SU-DHL-6 (cell line): Measurements from ENCODE around the gene ACVRL1.

Experiments
- H2AFZ ChIP-seq: fragments of 200-600 bp; sonication (generic); 2 replicates; pipeline ENCODE4 v1.6.1; 2014; ENCODE audit warnings: low read depth, mild to moderate bottlenecking, moderate library complexity, mixed read lengths, antibody characterized with exemption, low read length; ENCODE audit not compliant: severe bottlenecking
- H3F3A ChIP-seq: fragments of 200-600 bp; shearing (Covaris generic); 2 replicates; pipeline ENCODE4 v1.6.0; 2016; ENCODE audit warnings: antibody characterized with exemption, mild to moderate bottlenecking; ENCODE audit not compliant: insufficient read depth
- H3K27ac ChIP-seq: fragments of 200-600 bp; sonication (generic); 2 replicates; pipeline ENCODE4 v1.5.1; 2016; ENCODE audit warnings: low read depth, mild to moderate bottlenecking, low read length, moderate library complexity, mixed read lengths
- H3K27me3 ChIP-seq: fragments of 200-600 bp; sonication (generic), shearing (Covaris generic); 2 replicates; pipeline ENCODE4 v1.6.0; 2014; ENCODE audit warnings: mild to moderate bottlenecking, low read length
- H3K36me3 ChIP-seq: fragments of 200-600 bp; sonication (generic); 2 replicates; pipeline ENCODE4 v1.6.1; 2014; ENCODE audit warnings: mild to moderate bottlenecking, low read length, mixed read lengths
- H3K4me2 ChIP-seq: fragments of 300-600, 200-600 bp; shearing (Covaris generic), sonication (generic); 2 replicates; pipeline ENCODE4 v1.6.0; 2014; ENCODE audit warnings: low read length, low read depth, mild to moderate bottlenecking; ENCODE audit not compliant: poor library complexity, severe bottlenecking
- H3K4me3 ChIP-seq: fragments of 200-600 bp; sonication (generic); 2 replicates; pipeline ENCODE4 v1.5.1; 2014; ENCODE audit warnings: antibody characterized with exemption, low read length, mild to moderate bottlenecking, mixed read lengths; ENCODE audit not compliant: insufficient read depth, poor library complexity, severe bottlenecking
- H3K79me2 ChIP-seq: fragments of 200-600 bp; sonication (generic); 2 replicates; pipeline ENCODE4 v1.6.1; 2014; ENCODE audit warnings: mild to moderate bottlenecking, low read length, moderate library complexity; ENCODE audit not compliant: insufficient read depth
- H3K9ac ChIP-seq: fragments of 200-600 bp; sonication (generic); 2 replicates; pipeline ENCODE4 v1.7.0; 2014; ENCODE audit warnings: mild to moderate bottlenecking, low read length
- H3K9me2 ChIP-seq: fragments of 200-600 bp; sonication (generic); replicated peaks from 2 replicates; pipeline ENCODE4 v1.6.1; 2014; ENCODE audit warnings: low read length; ENCODE audit not compliant: insufficient read depth
- H3K9me3 ChIP-seq: fragments of 200-600 bp; sonication (generic); 2 replicates; pipeline ENCODE4 v1.6.1; 2014; ENCODE audit warnings: low read length, mixed read lengths; ENCODE audit not compliant: insufficient read depth
- H4K20me1 ChIP-seq: fragments of 200-600 bp; sonication (generic); 2 replicates; pipeline ENCODE4 v1.6.1; 2014; ENCODE audit warnings: low read depth, mild to moderate bottlenecking, antibody characterized with exemption, low read length, moderate library complexity, mixed read lengths
- EZH2phosphoT487 ChIP-seq: fragments of 200-600 bp; sonication (generic), shearing (Covaris generic); conservative IDR thresholded peaks from 2 replicates; pipeline ENCODE4 v1.6.1; 2018; ENCODE audit warnings: mild to moderate bottlenecking, antibody characterized with exemption, low read length, moderate library complexity, mixed read lengths
- TF ChIP-seq, protein P1 (sequence below): fragments of 200-600 bp; sonication (generic); IDR thresholded peaks from one replicate; pipeline ENCODE4 v1.5.1; 2017; ENCODE audit warnings: antibody characterized with exemption, mild to moderate bottlenecking, low read length, moderate library complexity; ENCODE audit not compliant: insufficient read depth, poor library complexity, severe bottlenecking

The ACVRL1 gene

GRCh38 chr12:51917746-51918453 is 10.6 kb downstream of the ACVRL1 start:
- no peaks in the 10 kb centered on the region for H3K27me3 ChIP-seq
- no peak overlapping the region for H3K4me2 ChIP-seq
- no peaks in the 10 kb centered on the region for H3K9me3 ChIP-seq
- TF ChIP-seq EZH2phosphoT487 = no peak
- TF ChIP-seq, protein P1, sequence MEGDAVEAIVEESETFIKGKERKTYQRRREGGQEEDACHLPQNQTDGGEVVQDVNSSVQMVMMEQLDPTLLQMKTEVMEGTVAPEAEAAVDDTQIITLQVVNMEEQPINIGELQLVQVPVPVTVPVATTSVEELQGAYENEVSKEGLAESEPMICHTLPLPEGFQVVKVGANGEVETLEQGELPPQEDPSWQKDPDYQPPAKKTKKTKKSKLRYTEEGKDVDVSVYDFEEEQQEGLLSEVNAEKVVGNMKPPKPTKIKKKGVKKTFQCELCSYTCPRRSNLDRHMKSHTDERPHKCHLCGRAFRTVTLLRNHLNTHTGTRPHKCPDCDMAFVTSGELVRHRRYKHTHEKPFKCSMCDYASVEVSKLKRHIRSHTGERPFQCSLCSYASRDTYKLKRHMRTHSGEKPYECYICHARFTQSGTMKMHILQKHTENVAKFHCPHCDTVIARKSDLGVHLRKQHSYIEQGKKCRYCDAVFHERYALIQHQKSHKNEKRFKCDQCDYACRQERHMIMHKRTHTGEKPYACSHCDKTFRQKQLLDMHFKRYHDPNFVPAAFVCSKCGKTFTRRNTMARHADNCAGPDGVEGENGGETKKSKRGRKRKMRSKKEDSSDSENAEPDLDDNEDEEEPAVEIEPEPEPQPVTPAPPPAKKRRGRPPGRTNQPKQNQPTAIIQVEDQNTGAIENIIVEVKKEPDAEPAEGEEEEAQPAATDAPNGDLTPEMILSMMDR = no peak
- H4K20me1 ChIP-seq = no peaks in the 10 kb centered on the region
- H2AFZ ChIP-seq = no peak overlapping the region
- no peak overlapping the region for H3K4me3 ChIP-seq
- H3K9ac ChIP-seq = no peak overlapping the region
- H3K27ac ChIP-seq = no peak overlapping the region
- no peaks in the 10 kb centered on the region for H3K9me2 ChIP-seq
- H3K79me2 ChIP-seq = no peaks in the 10 kb centered on the region
- H3F3A ChIP-seq = no peaks in the 10 kb centered on the region
- no peaks in the 10 kb centered on the region for H3K36me3 ChIP-seq

- Histone ChIP-seq H4K20me1 (no peaks in the 10 kb centered on the region), H3F3A (no peaks in the 10 kb centered on the region), H3K79me2 (no peaks in the 10 kb centered on the region), H3K4me2 (no peak overlapping the region), H3K36me3 (no peaks in the 10 kb centered on the region), H2AFZ (no peak overlapping the region), H3K4me3 (no peak overlapping the region), H3K9me2 (no peaks in the 10 kb centered on the region), H3K9ac (no peak overlapping the region), H3K9me3 (no peaks in the 10 kb centered on the region), H3K27me3 (no peaks in the 10 kb centered on the region), H3K27ac (no peak overlapping the region)
- TF ChIP-seq EZH2phosphoT487 = no peak
- TF ChIP-seq, protein P1 = no peak
Measured at GRCh38 chr12:51920046-51920445, 12.7 kb downstream of the ACVRL1 start.

DNA sequence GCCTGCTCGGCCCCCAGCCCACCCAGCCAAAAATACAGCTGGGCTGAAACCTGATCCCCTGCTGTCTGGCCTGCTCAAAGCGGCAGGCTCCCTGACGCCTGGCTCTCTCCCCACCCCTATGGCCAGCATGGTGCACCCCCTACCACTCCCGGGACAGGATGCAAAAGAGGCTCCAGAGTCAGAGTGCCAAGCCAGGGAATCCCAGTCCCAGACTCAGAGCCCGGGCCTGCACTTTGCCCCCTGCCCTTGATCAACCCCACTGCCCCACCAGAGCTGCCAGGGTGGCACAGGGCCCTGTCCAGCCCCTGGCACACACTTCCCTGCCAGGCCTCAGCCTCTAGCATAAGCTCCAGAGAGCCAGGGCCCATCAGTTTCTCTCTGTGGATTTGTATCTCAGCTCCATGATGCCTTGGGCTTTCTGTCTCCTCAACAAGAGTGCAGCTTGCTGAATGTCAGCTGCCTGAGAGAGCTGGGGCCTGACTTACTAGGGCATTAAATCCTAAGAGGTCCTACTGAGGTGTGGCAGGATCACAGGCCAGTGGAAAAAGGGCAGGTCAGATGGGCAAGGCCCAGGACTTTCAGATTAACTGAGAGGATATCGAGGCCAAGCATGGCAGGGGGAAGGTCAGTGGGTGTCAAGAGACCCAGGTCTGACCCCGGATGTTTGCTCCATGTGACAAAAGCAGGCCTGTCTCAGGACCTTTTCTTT is 13.9 kb downstream of the ACVRL1 start:
- no peak overlapping the region for H3K27ac ChIP-seq
- no peak overlapping the region for H3K9ac ChIP-seq
- H3K9me3 ChIP-seq = no peaks in the 10 kb centered on the region
- H3K79me2 ChIP-seq = no peaks in the 10 kb centered on the region
- H3K9me2 ChIP-seq = no peaks in the 10 kb centered on the region
- no peak overlapping the region for H3K4me2 ChIP-seq
- TF ChIP-seq, protein P1 = no peak
- TF ChIP-seq EZH2phosphoT487 = no peak
- no peaks in the 10 kb centered on the region for H3K36me3 ChIP-seq
- no peaks in the 10 kb centered on the region for H3K27me3 ChIP-seq
- no peaks in the 10 kb centered on the region for H3F3A ChIP-seq
- no peaks in the 10 kb centered on the region for H4K20me1 ChIP-seq
- H3K4me3 ChIP-seq = no peak overlapping the region
- H2AFZ ChIP-seq = no peak overlapping the region
